Panc1 (cell line): ENCODE results near the gene UTP3. TPM values are rescaled to one million over a fixed set of nuclear protein-coding genes. Genes with fewer than 3 reads are reported as not detected.

Experiments
- ATAC-seq: fragments of 200-7000 bp; cut with Tn5 transposase; 2 replicates; pipeline ENCODE4 v1.9.1; 2020; ENCODE audit warnings: mild to moderate bottlenecking, moderate library complexity
- BruUV-seq: library from RNA; stranded (reverse); fragments of 400-500 nt; replicated peaks from 2 replicates; lab custom pipeline; 2021; lab: Mats Ljungman, UMichigan
- CTCF ChIA-PET: fragments of 300-600 bp; sonication (Branson Sonifier 250); formaldehyde crosslinking; loops from one replicate; lab custom pipeline; 2022; ENCODE audit warnings: antibody characterized with exemption; lab: Charles Lee
- POLR2A ChIA-PET: fragments of 300-600 bp; sonication (Branson Sonifier 250); formaldehyde crosslinking; loops from one replicate; lab custom pipeline; 2022; ENCODE audit warnings: antibody characterized with exemption; lab: Charles Lee
- DNase-seq: peaks from one replicate; pipeline ENCODE4 v3.0.0-alpha.2; 2010; ENCODE audit warnings: low read depth, low spot score
- H3K27ac ChIP-seq: 2 replicates; pipeline ENCODE4 v1.5.1; 2011; ENCODE audit warnings: mild to moderate bottlenecking, low read length, inconsistent platforms
- H3K27me3 ChIP-seq: fragments of 200-500 bp; sonication (Bioruptor generic); 2 replicates; pipeline ENCODE4 v1.6.0; 2014; ENCODE audit warnings: low read length, inconsistent platforms; ENCODE audit not compliant: control insufficient read depth, insufficient read depth
- H3K36me3 ChIP-seq: fragments of 200-500 bp; sonication (Bioruptor generic); 2 replicates; pipeline ENCODE4 v1.5.1; 2014; ENCODE audit warnings: inconsistent platforms, mild to moderate bottlenecking, low read length, moderate library complexity; ENCODE audit not compliant: control insufficient read depth, insufficient read depth
- H3K4me1 ChIP-seq: 2 replicates; pipeline ENCODE4 v1.5.1; 2011; ENCODE audit warnings: inconsistent platforms, mild to moderate bottlenecking, low read length, moderate library complexity; ENCODE audit not compliant: control insufficient read depth, insufficient read depth
- H3K4me3 ChIP-seq, 2 experiments: 2 replicates each; pipeline ENCODE4 v1.5.1; 2011 to 2012; ENCODE audit warnings: low read depth in 2 of 2, low read length in 2 of 2, mild to moderate bottlenecking in 2 of 2, inconsistent platforms in 1 of 2, moderate library complexity in 1 of 2
- H3K9me3 ChIP-seq: fragments of 200-500 bp; sonication (Bioruptor generic); 2 replicates; pipeline ENCODE4 v1.5.1; 2014; ENCODE audit warnings: low read depth, mild to moderate bottlenecking, inconsistent platforms, low read length, moderate library complexity; ENCODE audit not compliant: control insufficient read depth, insufficient read depth
- POLR2AphosphoS5 ChIP-seq: IDR thresholded peaks from 2 replicates; pipeline ENCODE4 v1.6.1; 2012; ENCODE audit warnings: mild to moderate bottlenecking, low read depth, low read length, moderate library complexity
- SIN3A ChIP-seq: IDR thresholded peaks from 2 replicates; pipeline ENCODE4 v1.6.1; 2012; ENCODE audit warnings: low read depth, mild to moderate bottlenecking, low read length, moderate library complexity, borderline replicate concordance; ENCODE audit not compliant: insufficient read depth
- TCF7L2 ChIP-seq: IDR thresholded peaks from 2 replicates; pipeline ENCODE4 v1.6.1; 2011; ENCODE audit warnings: mild to moderate bottlenecking, low read depth, low read length, inconsistent platforms
- in situ Hi-C: cut with HindIII; loops from 2 replicates; pipeline ENCODE4 v1.10.0; 2016; ENCODE audit warnings: low sequenced_read_pairs, low pct_unique_long_range_greater_than_20kb
- intact Hi-C: fragments of 100-400 bp; cut with micrococcal nuclease; formaldehyde crosslinking; loops from one replicate; pipeline ENCODE4 v1.10.0; 2022; ENCODE audit not compliant: unreplicated experiment
- total RNA-seq: library from RNA; stranded (reverse); gene quantifications from one replicate; pipeline ENCODE4 v1.2.1, GENCODE V29; 2021; ENCODE audit not compliant: unreplicated experiment
- TF ChIP-seq, protein P1 (sequence below), 2 experiments: IDR thresholded peaks; 2 replicates each; pipeline ENCODE4 v1.6.1; 2011 to 2012; ENCODE audit warnings: low read depth in 2 of 2, control low read depth in 1 of 2, low read length in 1 of 2, mild to moderate bottlenecking in 1 of 2, moderate library complexity in 1 of 2; ENCODE audit not compliant: insufficient read depth in 1 of 2
- TF ChIP-seq, protein P2 (sequence below): fragments of 450-650 bp; IDR thresholded peaks from 2 replicates; pipeline ENCODE4 v1.5.1; 2017; ENCODE audit warnings: mild to moderate bottlenecking

The UTP3 gene
- total RNA-seq, 1 experiment from 2014 or later = 20.6 TPM

DNA sequence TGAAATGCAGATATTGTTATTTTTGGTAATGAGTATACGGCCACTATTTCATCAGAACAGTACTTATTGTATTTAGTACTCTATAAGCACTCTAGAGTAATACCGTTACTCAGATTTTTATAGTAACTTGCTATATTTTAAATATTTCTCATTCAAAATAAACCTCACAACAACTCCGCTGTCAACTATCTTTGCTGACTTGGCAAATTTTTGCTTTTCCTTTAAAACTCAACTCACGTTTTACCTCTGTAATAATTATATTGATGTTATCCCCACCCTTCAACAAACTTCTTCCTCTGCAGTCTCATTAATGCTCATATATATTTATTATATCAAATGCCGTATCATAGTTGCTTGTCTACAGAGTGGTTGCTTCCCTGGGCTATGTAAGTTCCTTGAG lies 31.0 kb upstream of the UTP3 start:
- BruUV-seq = no TSS peak
- ATAC-seq = no peak
- TF ChIP-seq, protein P1, sequence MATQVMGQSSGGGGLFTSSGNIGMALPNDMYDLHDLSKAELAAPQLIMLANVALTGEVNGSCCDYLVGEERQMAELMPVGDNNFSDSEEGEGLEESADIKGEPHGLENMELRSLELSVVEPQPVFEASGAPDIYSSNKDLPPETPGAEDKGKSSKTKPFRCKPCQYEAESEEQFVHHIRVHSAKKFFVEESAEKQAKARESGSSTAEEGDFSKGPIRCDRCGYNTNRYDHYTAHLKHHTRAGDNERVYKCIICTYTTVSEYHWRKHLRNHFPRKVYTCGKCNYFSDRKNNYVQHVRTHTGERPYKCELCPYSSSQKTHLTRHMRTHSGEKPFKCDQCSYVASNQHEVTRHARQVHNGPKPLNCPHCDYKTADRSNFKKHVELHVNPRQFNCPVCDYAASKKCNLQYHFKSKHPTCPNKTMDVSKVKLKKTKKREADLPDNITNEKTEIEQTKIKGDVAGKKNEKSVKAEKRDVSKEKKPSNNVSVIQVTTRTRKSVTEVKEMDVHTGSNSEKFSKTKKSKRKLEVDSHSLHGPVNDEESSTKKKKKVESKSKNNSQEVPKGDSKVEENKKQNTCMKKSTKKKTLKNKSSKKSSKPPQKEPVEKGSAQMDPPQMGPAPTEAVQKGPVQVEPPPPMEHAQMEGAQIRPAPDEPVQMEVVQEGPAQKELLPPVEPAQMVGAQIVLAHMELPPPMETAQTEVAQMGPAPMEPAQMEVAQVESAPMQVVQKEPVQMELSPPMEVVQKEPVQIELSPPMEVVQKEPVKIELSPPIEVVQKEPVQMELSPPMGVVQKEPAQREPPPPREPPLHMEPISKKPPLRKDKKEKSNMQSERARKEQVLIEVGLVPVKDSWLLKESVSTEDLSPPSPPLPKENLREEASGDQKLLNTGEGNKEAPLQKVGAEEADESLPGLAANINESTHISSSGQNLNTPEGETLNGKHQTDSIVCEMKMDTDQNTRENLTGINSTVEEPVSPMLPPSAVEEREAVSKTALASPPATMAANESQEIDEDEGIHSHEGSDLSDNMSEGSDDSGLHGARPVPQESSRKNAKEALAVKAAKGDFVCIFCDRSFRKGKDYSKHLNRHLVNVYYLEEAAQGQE (IDR thresholded peaks at IDR 0.05; ENCODE audit: insufficient read depth in 1 of 2, low read depth in 2 of 2, low read length in 1 of 2) = no peak
- TF ChIP-seq TCF7L2 = no peak
- TF ChIP-seq SIN3A = no peak
- TF ChIP-seq POLR2AphosphoS5 = no peak
- TF ChIP-seq, protein P2, sequence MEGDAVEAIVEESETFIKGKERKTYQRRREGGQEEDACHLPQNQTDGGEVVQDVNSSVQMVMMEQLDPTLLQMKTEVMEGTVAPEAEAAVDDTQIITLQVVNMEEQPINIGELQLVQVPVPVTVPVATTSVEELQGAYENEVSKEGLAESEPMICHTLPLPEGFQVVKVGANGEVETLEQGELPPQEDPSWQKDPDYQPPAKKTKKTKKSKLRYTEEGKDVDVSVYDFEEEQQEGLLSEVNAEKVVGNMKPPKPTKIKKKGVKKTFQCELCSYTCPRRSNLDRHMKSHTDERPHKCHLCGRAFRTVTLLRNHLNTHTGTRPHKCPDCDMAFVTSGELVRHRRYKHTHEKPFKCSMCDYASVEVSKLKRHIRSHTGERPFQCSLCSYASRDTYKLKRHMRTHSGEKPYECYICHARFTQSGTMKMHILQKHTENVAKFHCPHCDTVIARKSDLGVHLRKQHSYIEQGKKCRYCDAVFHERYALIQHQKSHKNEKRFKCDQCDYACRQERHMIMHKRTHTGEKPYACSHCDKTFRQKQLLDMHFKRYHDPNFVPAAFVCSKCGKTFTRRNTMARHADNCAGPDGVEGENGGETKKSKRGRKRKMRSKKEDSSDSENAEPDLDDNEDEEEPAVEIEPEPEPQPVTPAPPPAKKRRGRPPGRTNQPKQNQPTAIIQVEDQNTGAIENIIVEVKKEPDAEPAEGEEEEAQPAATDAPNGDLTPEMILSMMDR = no peak
- in situ Hi-C loops = no loop called here
- intact Hi-C loops = loop anchor here (10.0 kb wide), 1 partner anchor 157 kb away; no protein-coding TSS in a partner anchor
- DNase-seq = no peak
- no peaks in the 10 kb centered on the region for H3K4me1 ChIP-seq
- no peak overlapping the region for H3K27ac ChIP-seq
- no peaks in the 10 kb centered on the region for H3K9me3 ChIP-seq
- no peaks in the 10 kb centered on the region for H3K27me3 ChIP-seq
- ChIA-PET CTCF (no interaction called here), POLR2A (no interaction called here)
- no peak overlapping the region for H3K4me3 ChIP-seq
- no peaks in the 10 kb centered on the region for H3K36me3 ChIP-seq

DNA sequence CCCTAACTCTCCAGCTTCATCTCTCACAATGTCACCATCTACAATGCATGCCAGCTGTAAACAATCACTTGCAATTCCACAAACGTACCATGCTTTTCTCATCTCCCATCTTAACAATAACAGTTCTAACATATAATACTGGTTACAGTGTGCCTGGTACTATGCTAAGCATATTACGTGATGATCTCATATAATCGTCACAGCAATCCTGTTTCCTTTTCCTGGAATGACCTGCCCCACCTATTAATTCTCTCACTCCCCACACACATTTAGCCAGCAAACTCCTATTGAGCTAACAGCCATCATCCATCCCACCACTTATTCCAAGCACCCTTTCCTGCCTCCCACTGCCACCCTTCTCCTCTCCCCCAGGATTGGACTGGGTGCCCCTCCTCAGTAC lies 29.9 kb upstream of the UTP3 start:
- no peak overlapping the region for H3K27ac ChIP-seq
- no peaks in the 10 kb centered on the region for H3K36me3 ChIP-seq
- CTCF ChIA-PET = no interaction called here
- no TSS peak for BruUV-seq
- no peaks in the 10 kb centered on the region for H3K4me1 ChIP-seq
- H3K9me3 ChIP-seq = no peaks in the 10 kb centered on the region
- TF ChIP-seq, protein P1 (IDR thresholded peaks at IDR 0.05; ENCODE audit: insufficient read depth in 1 of 2, low read depth in 2 of 2, low read length in 1 of 2) = no peak
- TF ChIP-seq TCF7L2 = no peak
- no peak for TF ChIP-seq POLR2AphosphoS5
- TF ChIP-seq, protein P2 = no peak
- no peak for TF ChIP-seq SIN3A
- intact Hi-C loops = loop anchor here (10.0 kb wide), 1 partner anchor 156 kb away; no protein-coding TSS in a partner anchor
- H3K4me3 ChIP-seq = no peak overlapping the region
- no peaks in the 10 kb centered on the region for H3K27me3 ChIP-seq
- DNase-seq (no peak), ATAC-seq (no peak)
- POLR2A ChIA-PET = no interaction called here
- in situ Hi-C loops = no loop called here
